ENCODE data around the gene CFAP54.
"Not testable (repeated sequence)": the region's sequence is repeated elsewhere in the genome, so short reads cannot be mapped to it uniquely, and the experiment has no call there.

CFAP54 gene

DNA sequence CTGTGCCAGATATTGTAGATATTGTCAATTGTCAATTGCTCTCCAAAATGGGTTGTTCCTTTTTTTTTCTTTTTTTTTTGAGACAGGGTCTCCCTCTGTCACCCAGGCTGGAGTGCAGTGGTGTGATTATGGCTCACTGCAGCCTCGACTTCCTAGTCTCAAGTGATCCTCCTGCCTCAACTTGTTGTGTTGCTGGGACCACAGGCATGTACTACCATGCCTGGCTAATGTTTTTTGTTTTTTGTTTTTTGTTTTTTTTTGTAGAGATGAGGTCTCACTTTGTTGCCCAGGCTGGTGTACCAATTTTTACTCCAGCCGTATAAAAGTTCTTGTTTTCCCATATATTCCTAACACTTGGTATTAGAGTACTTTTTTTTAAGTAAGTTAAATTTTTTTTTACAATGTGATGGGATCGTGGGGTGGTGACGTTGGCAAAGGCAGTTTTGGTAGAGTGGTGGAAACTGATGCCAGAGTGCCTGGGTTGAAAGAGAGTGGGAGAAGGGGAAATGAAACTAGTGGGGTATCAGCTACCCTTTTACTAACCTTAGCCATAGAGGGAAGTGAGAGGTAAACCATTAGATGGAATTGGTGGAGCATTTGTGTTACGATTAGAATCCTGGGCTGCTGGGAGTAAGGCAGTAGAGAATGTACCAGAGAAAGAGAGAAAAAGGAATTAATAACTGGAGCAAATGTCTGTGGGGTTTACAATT lies 33.0 kb upstream of the CFAP54 start:
- no peaks in the 10 kb centered on the region for H3K27me3 ChIP-seq (ENCODE audit: control insufficient read depth in 2 of 2, insufficient read depth in 2 of 2, low read length in 2 of 2)
- no peak overlapping the region for H3K27ac ChIP-seq (ENCODE audit: low read depth in 2 of 2, low read length in 2 of 2)
- no peaks in the 10 kb centered on the region for H3K4me1 ChIP-seq (ENCODE audit: control insufficient read depth in 2 of 2, insufficient read depth in 2 of 2, low read length in 2 of 2)
- no peaks in the 10 kb centered on the region for H3K9me3 ChIP-seq (ENCODE audit: control insufficient read depth in 2 of 2, low read length in 2 of 2)
- no peak overlapping the region for H3K4me3 ChIP-seq (ENCODE audit: low read length in 2 of 2)
- no peak overlapping the region for H3K9ac ChIP-seq (ENCODE audit: low read depth in 1 of 2, low read length in 2 of 2)
- H3K36me3 ChIP-seq (ENCODE audit: control insufficient read depth in 2 of 2, insufficient read depth in 2 of 2, low read length in 2 of 2), result no peaks in the 10 kb centered on the region

DNA sequence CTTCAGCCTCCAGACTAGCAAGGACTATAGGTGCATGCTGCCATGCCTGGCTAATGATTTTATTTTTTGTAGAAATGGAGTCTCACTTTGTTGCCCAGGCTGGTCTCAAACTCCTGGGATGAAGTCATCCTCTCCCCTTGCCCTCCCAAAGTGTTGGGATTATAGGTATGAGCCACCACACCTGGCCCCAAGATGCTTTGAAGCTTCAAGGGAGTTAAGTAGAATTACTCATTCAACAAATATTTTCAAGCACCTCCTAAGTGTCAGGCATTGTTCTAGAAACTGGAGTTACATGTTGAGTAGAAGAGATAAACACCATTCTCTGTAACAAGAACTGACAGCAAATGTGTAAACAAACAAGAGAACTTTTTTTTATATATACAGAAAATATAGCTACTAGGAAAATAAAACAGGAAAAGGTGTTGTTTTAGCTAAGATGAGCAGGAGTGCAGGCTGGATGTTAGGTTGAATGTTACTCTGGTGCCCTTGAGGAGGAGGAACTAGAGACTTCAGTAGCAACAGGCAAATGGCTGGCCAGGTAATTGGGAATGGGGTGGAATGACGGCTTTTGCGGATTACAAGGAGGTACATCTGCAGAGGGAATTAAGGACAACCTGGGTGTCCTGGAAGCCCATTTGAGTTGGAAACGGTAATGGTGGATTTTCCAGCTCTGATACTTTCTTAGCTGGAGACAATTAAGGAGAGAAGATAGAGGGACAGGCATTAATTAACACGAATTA lies 32.0 kb upstream of the CFAP54 start:
- no peaks in the 10 kb centered on the region for H3K9me3 ChIP-seq (ENCODE audit: control insufficient read depth in 2 of 2, low read length in 2 of 2)
- no peak overlapping the region for H3K27ac ChIP-seq (ENCODE audit: low read depth in 2 of 2, low read length in 2 of 2)
- no peak overlapping the region for H3K9ac ChIP-seq (ENCODE audit: low read depth in 1 of 2, low read length in 2 of 2)

DNA sequence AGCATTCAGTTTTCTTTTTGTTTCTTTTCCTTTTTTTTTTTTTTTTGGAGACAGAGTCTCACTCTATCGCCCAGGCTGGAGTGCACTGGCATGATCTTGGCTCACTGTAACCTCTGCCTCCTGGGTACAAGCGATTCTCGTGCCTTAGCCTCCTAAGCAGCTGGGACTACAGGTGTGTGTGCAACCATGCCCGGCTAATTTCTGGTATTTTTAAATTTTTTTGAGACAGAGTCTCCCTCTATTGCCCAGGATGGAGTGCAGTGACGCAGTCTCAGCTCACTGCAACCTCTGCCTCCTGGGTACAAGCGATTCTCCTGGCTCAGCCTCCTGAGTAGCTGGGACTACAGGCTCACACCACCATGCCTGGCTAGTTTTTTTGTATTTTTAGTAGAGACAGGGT lies 30.1 kb upstream of the CFAP54 start:
- not testable (repeated sequence) for H3K36me3 ChIP-seq (ENCODE audit: control insufficient read depth in 2 of 2, insufficient read depth in 2 of 2, low read length in 2 of 2); H3K27ac ChIP-seq (ENCODE audit: low read depth in 2 of 2, low read length in 2 of 2); H3K4me3 ChIP-seq (ENCODE audit: low read length in 2 of 2); H3K27me3 ChIP-seq (ENCODE audit: control insufficient read depth in 2 of 2, insufficient read depth in 2 of 2, low read length in 2 of 2); H3K4me1 ChIP-seq (ENCODE audit: control insufficient read depth in 2 of 2, insufficient read depth in 2 of 2, low read length in 2 of 2); H3K9ac ChIP-seq (ENCODE audit: low read depth in 1 of 2, low read length in 2 of 2); H3K9me3 ChIP-seq (ENCODE audit: control insufficient read depth in 2 of 2, low read length in 2 of 2)

More for the DNA sequence above, 32.0 kb upstream of the CFAP54 start:
- H3K4me1 ChIP-seq (ENCODE audit: control insufficient read depth in 2 of 2, insufficient read depth in 2 of 2, low read length in 2 of 2), result no peaks in the 10 kb centered on the region
- H3K36me3 ChIP-seq (ENCODE audit: control insufficient read depth in 2 of 2, insufficient read depth in 2 of 2, low read length in 2 of 2), result no peaks in the 10 kb centered on the region
- no peaks in the 10 kb centered on the region for H3K27me3 ChIP-seq (ENCODE audit: control insufficient read depth in 2 of 2, insufficient read depth in 2 of 2, low read length in 2 of 2)
- H3K4me3 ChIP-seq (ENCODE audit: low read length in 2 of 2), result no peak overlapping the region

DNA sequence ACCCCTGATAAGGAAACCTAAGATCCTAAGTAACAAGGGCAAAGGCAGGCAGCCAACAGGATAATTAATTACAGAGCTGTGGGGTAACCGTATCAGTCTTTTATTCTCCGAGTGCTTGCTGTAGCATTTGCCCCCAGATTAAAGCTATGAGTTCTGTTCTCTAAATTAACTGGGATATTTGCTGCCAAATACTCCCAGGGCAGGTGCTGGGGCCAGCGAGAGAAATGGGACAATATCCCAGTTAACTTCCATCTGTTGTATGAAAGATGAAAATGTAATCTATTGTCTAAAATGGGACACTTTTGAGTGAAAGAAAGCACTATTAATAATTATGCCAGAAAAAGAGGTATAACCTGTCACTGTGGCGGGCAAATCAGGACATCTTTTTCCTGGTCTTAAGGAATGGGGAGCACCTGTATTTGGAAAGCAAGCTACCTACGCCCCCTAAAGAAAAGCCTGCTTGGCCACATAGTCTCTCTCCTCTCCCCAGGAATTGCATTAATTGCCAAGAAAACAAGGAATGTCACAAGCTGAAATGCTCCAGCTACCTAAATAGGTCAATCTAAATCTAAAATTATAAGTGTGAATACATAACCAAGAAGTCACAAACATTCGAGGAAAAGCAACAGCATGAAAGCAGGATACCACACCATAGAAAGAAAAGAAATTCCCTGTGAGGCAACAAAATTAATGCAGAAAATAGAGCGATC lies 26.7 kb upstream of the CFAP54 start:
- Histone ChIP-seq H3K27me3 (ENCODE audit: control insufficient read depth in 2 of 2, insufficient read depth in 2 of 2, low read length in 2 of 2) (no peaks in the 10 kb centered on the region), H3K9me3 (ENCODE audit: control insufficient read depth in 2 of 2, low read length in 2 of 2) (no peaks in the 10 kb centered on the region), H3K36me3 (ENCODE audit: control insufficient read depth in 2 of 2, insufficient read depth in 2 of 2, low read length in 2 of 2) (no peaks in the 10 kb centered on the region), H3K4me3 (ENCODE audit: low read length in 2 of 2) (no peak overlapping the region), H3K4me1 (ENCODE audit: control insufficient read depth in 2 of 2, insufficient read depth in 2 of 2, low read length in 2 of 2) (no peaks in the 10 kb centered on the region), H3K27ac (ENCODE audit: low read depth in 2 of 2, low read length in 2 of 2) (no peak overlapping the region), H3K9ac (ENCODE audit: low read depth in 1 of 2, low read length in 2 of 2) (no peak overlapping the region)

DNA sequence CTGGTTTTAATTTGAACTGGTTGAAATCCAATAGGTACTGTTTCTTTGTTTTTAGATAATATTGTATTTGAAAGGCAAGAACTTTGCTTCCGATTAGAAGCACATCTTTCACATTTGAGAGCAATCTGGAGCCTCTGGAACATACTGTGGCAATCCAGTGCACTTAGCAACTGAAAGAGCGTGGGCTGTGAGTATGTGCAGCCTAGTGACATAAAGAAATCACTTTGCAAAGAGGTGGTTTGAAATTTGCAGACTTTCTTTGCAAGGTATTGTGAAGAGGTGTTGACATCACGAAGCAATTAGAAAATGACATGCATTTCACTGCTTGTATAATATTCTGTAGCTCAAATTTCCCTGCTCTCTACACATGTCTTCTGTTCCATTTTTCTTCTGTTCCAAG lies 23.5 kb upstream of the CFAP54 start:
- Histone ChIP-seq H3K4me3 (ENCODE audit: low read length in 2 of 2) (no peak overlapping the region), H3K36me3 (ENCODE audit: control insufficient read depth in 2 of 2, insufficient read depth in 2 of 2, low read length in 2 of 2) (no peaks in the 10 kb centered on the region), H3K27me3 (ENCODE audit: control insufficient read depth in 2 of 2, insufficient read depth in 2 of 2, low read length in 2 of 2) (no peaks in the 10 kb centered on the region), H3K9me3 (ENCODE audit: control insufficient read depth in 2 of 2, low read length in 2 of 2) (no peaks in the 10 kb centered on the region), H3K27ac (ENCODE audit: low read depth in 2 of 2, low read length in 2 of 2) (no peak overlapping the region), H3K4me1 (ENCODE audit: control insufficient read depth in 2 of 2, insufficient read depth in 2 of 2, low read length in 2 of 2) (no peaks in the 10 kb centered on the region), H3K9ac (ENCODE audit: low read depth in 1 of 2, low read length in 2 of 2) (no peak overlapping the region)

GRCh38 chr12:96466939-96467751 lies 22.2 kb upstream of the CFAP54 start:
- no peaks in the 10 kb centered on the region for H3K4me1 ChIP-seq (ENCODE audit: control insufficient read depth in 2 of 2, insufficient read depth in 2 of 2, low read length in 2 of 2)
- no peak overlapping the region for H3K9ac ChIP-seq (ENCODE audit: low read depth in 1 of 2, low read length in 2 of 2)
- no peak overlapping the region for H3K27ac ChIP-seq (ENCODE audit: low read depth in 2 of 2, low read length in 2 of 2)
- no peaks in the 10 kb centered on the region for H3K36me3 ChIP-seq (ENCODE audit: control insufficient read depth in 2 of 2, insufficient read depth in 2 of 2, low read length in 2 of 2)
- no peaks in the 10 kb centered on the region for H3K9me3 ChIP-seq (ENCODE audit: control insufficient read depth in 2 of 2, low read length in 2 of 2)
- H3K27me3 ChIP-seq (ENCODE audit: control insufficient read depth in 2 of 2, insufficient read depth in 2 of 2, low read length in 2 of 2), result no peaks in the 10 kb centered on the region
- H3K4me3 ChIP-seq (ENCODE audit: low read length in 2 of 2), result no peak overlapping the region

GRCh38 chr12:96471368-96472050 lies 17.9 kb upstream of the CFAP54 start:
- no peaks in the 10 kb centered on the region for H3K9me3 ChIP-seq (ENCODE audit: control insufficient read depth in 2 of 2, low read length in 2 of 2)
- H3K4me3 ChIP-seq (ENCODE audit: low read length in 2 of 2), result no peak overlapping the region
- no peaks in the 10 kb centered on the region for H3K27me3 ChIP-seq (ENCODE audit: control insufficient read depth in 2 of 2, insufficient read depth in 2 of 2, low read length in 2 of 2)
- no peaks in the 10 kb centered on the region for H3K4me1 ChIP-seq (ENCODE audit: control insufficient read depth in 2 of 2, insufficient read depth in 2 of 2, low read length in 2 of 2)
- H3K27ac ChIP-seq (ENCODE audit: low read depth in 2 of 2, low read length in 2 of 2), result no peak overlapping the region
- no peak overlapping the region for H3K9ac ChIP-seq (ENCODE audit: low read depth in 1 of 2, low read length in 2 of 2)
- H3K36me3 ChIP-seq (ENCODE audit: control insufficient read depth in 2 of 2, insufficient read depth in 2 of 2, low read length in 2 of 2), result no peaks in the 10 kb centered on the region

DNA sequence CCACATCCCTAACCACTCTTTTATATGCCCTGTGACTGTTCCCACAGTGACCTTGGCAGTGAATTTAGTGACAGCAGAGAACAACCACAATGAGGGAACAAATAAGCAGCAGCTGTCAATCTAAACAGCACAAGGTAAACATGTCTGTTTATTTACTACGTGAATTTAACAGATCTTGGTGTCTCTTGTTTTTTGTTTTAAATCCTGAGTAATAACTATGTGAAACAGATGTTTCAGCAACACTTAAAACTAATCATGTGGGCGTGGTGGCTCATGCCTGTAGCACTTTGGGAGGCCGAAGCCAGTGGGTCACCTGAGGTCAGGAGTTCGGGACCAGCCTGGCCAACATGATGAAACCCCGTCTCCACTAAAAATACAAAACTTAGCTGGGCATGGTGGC lies 17.0 kb upstream of the CFAP54 start:
- H3K9me3 ChIP-seq (ENCODE audit: control insufficient read depth in 2 of 2, low read length in 2 of 2), result no peaks in the 10 kb centered on the region
- no peak overlapping the region for H3K27ac ChIP-seq (ENCODE audit: low read depth in 2 of 2, low read length in 2 of 2)
- H3K4me3 ChIP-seq (ENCODE audit: low read length in 2 of 2), result no peak overlapping the region
- no peak overlapping the region for H3K9ac ChIP-seq (ENCODE audit: low read depth in 1 of 2, low read length in 2 of 2)
- H3K27me3 ChIP-seq (ENCODE audit: control insufficient read depth in 2 of 2, insufficient read depth in 2 of 2, low read length in 2 of 2), result no peaks in the 10 kb centered on the region
- no peaks in the 10 kb centered on the region for H3K36me3 ChIP-seq (ENCODE audit: control insufficient read depth in 2 of 2, insufficient read depth in 2 of 2, low read length in 2 of 2)
- H3K4me1 ChIP-seq (ENCODE audit: control insufficient read depth in 2 of 2, insufficient read depth in 2 of 2, low read length in 2 of 2), result no peaks in the 10 kb centered on the region

DNA sequence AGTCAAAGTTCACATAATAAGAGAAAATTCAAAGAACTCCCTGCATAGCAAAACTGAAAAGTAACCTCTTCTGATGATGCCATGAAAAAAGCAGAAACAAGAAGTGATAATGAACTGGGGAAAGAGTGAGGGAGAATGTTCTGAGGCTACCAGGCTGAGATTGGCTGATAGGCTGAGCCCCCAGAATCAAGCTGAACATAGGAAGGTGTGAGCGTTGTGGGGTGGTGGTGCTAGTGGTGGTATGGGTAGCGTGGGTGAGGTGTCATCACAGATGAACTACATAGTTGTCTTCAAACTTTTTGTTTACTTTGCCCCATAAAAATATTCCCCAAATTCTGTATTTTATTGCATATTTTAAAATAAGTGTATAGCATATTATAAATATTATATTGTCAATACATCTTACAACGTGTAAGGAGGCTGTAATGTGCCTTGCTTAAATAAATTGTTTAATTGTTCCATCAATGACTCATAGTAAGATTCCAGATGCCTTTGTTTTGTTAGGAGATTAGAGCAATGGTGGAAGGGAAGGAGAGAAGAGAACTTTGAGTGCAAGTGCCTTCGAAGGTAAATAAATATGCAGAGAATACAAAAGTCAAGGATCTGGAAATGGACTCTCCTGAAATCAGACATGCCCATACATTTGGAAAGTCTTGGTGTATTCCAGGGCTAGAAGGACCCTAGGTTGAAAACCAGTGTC lies 15.8 kb upstream of the CFAP54 start:
- H3K4me3 ChIP-seq (ENCODE audit: low read length in 2 of 2), result no peak overlapping the region
- H3K27me3 ChIP-seq (ENCODE audit: control insufficient read depth in 2 of 2, insufficient read depth in 2 of 2, low read length in 2 of 2), result no peaks in the 10 kb centered on the region
- no peaks in the 10 kb centered on the region for H3K4me1 ChIP-seq (ENCODE audit: control insufficient read depth in 2 of 2, insufficient read depth in 2 of 2, low read length in 2 of 2)
- H3K36me3 ChIP-seq (ENCODE audit: control insufficient read depth in 2 of 2, insufficient read depth in 2 of 2, low read length in 2 of 2), result no peaks in the 10 kb centered on the region
- no peak overlapping the region for H3K9ac ChIP-seq (ENCODE audit: low read depth in 1 of 2, low read length in 2 of 2)
- no peaks in the 10 kb centered on the region for H3K9me3 ChIP-seq (ENCODE audit: control insufficient read depth in 2 of 2, low read length in 2 of 2)
- H3K27ac ChIP-seq (ENCODE audit: low read depth in 2 of 2, low read length in 2 of 2), result no peak overlapping the region

All from mucosa of rectum (tissue), 2 donors.